HG03175 (cell line): ENCODE results near the gene SNAPC2.
"Not testable (repeated sequence)": the region's sequence is repeated elsewhere in the genome, so short reads cannot be mapped to it uniquely, and the experiment has no call there.

Source experiments
- ATAC-seq: cut with Tn5 transposase; IDR thresholded peaks from one replicate; pipeline ENCODE4 v1.9.1; 2021; ENCODE audit warnings: mild to moderate bottlenecking, moderate library complexity; ENCODE audit not compliant: unreplicated experiment

Gene SNAPC2

DNA sequence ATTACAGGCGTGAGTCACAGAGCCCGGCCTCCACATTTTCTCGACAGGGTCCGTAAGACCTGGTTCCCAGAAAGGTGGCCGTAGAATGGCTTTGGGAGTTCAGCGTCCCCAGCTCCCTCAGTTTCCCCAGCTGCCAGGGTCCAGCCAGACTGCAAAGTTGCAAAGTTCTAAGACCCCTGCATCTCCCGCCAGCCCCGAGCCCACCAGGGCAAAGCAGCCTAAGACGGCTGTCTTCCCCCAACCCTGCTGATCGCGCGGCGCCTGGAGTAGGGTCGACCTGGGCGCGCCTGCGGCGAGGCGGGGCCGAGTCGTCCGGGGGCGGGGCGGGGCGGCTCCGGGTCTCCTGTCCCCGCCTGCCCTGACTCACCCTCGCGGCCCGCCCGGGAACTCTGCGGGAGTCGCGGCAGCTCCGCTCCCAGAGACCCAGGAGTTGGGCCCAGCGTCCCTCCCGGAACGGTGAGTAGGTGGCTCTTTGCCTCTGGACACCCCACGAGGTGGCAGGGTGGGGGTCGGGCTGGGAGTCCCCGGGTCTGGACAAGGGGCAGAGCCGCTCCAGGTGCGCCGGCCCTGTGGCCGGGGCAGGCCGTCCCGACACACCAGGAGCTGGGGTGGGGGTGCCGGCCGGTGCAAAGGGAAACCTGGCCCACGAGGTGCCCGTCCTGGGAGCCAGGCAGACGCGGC is 31.9 kb upstream of the SNAPC2 start, which contains the start of gene LRRC8E:
Gene LRRC8E (plus strand): TSS at position 366 of the 681 bp plus-strand sequence. CDS start 7,094 bp downstream, outside the sequence.
- no peak for ATAC-seq

DNA sequence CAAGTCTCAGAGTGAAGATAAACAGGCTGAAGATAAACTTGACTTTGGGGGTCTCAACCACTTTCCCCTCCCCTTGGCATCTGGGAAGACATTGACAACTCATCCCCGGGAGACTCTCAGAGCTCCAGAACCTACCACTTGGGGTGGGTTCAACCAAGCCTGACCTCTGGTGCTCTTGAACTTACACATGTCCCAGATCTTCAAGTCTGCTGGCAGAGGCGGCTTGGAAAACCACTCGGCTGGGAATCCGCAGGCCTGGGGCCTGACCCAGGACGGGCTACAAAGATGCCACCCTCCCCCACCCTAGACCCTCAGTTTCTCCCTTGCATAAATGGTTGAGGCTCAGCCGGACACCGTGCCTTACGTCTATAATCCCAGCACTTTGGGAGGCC is 31.3 kb upstream of the SNAPC2 start:
- no peak for ATAC-seq

DNA sequence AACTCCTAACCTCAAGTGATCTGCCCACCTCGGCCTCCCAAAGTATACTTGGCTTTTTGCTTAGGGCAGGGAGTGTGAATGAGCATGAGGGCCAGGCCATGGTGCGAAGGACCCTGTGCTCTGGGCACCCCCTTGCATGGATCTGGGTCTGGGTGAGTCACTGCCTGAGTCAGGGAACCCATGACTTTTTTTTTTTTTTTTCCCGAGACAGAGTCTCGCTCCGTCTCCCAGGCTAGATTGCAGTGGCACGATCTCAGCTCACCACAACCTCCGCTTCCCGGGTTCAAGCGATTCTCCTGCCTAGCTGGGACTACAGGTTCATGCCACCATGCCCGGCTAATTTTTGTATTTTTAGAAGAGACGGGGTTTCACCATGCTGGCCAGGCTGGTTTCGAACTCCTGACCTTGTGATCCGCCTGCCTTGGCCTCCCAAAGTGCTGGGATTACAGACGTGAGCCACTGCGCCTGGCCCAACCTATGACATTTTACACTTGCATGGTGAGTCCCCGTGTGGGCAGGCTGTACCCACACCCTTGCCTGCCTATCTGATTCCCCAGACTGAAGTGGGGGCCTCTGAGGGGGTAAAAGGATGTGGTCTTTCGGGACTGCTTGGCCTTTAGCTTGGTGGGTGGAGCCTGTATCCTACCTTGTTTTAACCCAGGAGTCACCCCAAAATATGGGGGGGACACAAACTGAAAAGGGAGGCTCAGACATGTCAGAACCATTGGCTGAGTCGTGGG is 26.6 kb upstream of the SNAPC2 start:
- not testable (repeated sequence) for ATAC-seq

DNA sequence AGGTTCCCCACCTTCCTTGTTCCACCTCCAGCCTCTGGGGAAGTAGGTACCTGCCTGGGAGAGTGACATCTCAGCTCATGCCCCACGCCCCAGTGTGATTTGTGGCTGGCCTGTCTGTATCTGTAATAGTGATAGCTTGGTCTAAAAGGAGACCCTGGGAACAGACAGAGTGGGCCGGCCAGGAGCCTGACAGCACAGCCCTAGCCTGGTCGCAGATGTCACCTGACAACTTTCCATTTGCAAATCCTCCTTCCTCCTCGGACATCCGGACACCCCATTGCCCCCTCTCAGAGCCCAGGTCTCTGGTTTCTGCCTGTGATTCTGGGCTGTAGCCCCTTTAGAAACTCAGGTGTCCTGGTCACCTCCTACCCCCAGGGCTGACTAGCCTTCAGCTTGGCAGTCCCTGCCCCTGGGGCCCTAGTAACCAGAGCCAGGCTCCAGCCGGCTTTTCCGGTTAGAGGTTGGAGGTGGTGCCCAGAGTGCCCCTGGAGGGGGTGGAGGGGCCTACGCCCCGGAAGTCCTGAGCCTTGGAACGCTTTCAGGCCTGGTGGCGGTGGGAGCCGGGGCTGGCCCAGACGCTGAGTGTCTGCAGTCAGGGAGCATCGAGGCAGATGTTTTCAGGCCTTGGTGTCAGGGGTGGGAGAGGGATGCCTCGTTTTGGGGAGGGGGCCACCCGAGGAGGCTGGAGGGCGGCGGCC is 25.4 kb upstream of the SNAPC2 start:
- ATAC-seq = no peak

DNA sequence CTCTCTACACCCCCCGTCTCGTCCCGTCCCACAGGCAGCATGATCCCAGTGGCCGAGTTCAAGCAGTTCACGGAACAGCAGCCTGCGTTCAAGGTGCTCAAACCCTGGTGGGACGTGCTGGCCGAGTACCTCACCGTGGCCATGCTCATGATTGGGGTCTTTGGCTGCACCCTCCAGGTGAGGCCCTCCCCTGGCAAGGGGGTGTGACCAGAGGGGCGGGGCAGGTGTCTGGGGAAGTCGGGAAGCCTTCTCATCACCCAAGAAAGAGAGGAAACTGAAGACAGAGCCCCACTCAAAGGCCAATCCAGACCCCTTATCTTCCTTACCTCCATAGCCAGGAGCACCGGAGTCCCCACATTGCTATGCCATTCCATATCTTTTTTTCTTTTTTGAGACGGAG is 24.6 kb upstream of the SNAPC2 start:
- ATAC-seq = no peak

DNA sequence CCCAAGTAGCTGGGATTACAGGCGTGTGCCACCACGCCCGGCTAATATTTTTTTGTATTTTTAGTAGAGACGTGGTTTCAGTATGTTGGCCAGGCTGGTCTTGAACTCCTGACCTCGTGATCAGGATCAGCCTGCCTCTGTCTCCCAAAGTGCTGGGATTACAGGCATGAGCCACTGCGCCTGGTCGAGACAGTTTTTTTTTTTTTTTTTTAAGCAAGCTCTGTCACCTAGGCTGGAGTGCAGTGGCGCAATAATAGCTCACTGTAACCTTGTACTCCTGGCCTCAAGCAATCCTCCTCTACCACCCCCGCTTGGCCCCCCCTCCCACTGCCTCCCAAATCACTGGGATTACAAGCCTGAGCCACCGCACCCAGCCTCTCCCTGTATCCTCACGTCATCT is 22.8 kb upstream of the SNAPC2 start:
- ATAC-seq = no peak

DNA sequence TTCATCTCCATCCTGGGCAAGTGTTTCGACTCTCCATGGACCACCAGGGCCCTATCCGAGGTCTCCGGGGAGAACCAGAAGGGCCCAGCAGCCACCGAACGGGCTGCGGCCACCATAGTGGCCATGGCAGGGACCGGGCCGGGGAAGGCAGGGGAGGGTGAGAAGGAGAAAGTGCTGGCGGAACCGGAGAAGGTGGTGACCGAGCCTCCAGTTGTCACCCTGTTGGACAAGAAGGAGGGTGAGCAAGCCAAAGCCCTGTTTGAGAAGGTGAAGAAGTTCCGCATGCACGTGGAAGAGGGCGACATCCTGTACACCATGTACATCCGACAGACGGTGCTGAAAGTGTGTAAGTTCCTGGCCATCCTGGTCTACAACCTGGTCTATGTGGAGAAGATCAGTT is 21.2 kb upstream of the SNAPC2 start:
- no peak for ATAC-seq

DNA sequence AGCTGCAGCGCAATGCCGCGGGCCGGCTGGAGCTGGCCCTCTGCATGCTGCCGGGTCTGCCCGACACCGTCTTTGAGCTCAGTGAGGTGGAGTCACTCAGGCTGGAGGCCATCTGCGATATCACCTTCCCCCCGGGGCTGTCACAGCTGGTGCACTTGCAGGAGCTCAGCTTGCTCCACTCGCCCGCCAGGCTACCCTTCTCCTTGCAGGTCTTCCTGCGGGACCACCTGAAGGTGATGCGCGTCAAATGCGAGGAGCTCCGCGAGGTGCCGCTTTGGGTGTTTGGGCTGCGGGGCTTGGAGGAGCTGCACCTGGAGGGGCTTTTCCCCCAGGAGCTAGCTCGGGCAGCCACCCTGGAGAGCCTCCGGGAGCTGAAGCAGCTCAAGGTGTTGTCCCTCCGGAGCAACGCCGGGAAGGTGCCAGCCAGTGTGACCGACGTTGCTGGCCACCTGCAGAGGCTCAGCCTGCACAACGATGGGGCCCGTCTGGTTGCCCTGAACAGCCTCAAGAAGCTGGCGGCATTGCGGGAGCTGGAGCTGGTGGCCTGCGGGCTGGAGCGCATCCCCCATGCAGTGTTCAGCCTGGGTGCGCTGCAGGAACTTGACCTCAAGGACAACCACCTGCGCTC is 20.3 kb upstream of the SNAPC2 start:
- no peak for ATAC-seq

DNA sequence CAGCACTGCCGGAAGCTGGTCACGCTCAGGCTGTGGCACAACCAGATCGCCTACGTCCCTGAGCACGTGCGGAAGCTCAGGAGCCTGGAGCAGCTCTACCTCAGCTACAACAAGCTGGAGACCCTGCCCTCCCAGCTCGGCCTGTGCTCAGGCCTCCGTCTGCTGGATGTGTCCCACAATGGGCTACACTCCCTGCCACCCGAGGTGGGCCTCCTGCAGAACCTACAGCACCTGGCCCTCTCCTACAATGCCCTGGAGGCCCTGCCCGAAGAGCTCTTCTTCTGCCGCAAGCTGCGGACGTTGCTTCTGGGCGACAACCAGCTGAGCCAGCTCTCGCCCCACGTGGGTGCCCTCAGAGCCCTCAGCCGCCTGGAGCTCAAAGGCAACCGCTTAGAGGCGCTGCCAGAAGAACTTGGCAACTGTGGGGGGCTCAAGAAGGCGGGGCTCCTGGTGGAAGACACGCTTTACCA is 19.7 kb upstream of the SNAPC2 start:
- ATAC-seq = no peak

DNA sequence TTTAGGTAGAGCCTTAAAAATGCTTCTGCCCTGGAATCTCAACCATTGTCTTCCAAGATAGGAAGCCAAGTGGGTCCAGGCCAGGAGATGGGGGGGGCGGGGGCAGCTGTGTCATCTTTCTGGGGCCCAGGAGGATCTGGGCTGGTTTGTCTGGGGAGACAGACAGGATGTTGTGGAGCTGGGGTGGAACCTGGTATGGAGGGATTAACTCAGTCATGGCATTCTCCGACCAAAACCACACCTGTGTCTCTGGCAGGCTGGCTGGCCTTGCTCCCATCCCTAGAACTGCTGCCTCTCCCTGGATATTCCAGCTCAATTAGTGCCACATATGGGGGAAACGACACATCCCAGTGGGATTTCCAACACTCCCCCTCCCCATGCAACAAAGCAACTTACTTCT is 19.2 kb upstream of the SNAPC2 start:
- ATAC-seq = no peak

DNA sequence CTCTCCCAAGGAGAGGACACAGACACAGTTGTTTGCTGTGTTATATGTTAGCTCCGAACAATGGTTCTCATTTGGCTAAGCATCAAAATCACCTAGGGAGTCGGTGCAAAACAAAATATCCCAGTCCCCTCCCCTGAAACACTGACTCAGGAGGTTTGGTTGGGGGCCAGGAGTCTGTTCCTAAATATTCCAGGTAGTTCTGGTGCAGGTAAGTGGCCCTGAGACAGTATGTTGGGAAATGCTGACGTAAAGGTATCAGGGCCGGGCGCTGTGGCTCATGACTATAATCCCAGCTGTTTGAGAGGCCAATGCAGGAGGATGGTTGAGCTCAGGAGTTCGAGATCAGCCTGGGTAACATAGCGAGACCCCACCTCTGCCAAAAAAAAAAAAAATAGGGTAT is 18.8 kb upstream of the SNAPC2 start:
- ATAC-seq = no peak

DNA sequence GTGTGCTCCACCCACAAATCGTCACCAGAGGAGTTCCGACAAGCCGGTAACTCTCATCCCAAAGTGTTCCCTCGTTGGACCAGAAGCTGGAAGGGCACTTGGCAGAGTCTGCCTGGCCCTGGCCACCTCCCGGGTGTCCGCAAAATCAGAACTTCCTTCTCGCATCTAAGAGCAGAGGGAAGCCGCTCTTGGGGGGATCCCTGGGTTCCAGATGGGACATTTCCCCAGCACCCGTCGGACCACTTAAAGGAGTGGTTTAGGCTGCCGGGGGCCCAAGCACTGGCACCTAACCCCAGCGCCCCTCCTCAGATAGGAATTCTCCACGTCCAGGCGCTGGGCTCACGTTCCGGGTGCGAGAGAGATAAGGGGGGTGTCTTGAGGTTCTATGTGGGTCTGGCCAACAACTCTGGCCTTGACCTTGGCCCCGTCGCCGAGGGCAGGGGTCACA is 17.3 kb upstream of the SNAPC2 start:
- ATAC-seq = no peak

DNA sequence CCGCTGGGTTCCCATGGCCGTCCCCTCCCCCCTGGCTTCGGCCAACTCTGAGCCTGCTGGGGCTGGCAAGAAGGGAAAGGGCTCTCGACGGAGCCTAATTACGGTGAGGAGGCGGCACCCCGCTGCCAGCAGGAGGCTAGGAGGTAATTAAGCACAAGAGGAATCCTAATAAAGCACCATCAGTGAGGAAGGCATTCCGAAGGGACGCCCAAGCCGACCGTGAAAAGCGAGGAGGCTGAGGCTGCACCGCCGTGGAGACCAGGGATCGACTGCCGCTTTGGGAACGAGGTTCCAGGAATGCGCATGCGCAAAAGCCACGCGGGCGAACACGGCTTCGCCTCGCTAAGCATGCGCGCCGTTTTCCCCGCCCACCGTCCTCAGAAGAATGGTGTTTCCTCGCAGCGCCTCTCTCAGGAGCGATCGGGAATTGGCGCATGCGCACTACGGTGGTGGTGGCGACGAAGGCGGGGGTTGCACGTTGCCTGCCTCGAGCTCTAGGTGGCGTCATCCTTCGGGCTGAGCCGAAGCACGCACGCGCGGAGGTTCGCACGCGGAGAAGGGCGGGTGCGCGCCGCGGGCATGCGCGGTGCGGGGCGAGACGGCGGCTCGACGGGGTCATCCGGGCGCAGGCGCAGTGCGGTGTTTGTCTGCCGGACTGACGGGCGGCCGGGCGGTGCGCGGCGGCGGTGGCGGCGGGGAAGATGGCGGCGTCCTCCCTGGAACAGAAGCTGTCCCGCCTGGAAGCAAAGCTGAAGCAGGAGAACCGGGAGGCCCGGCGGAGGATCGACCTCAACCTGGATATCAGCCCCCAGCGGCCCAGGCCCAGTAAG is 16.7 kb upstream of the SNAPC2 start, which contains the start of gene MAP2K7:
Gene MAP2K7 (plus strand): TSS at position 634 of the 830 bp plus-strand sequence. CDS start 68 bp downstream, at position 702.
- ATAC-seq = peak; percentile 86

DNA sequence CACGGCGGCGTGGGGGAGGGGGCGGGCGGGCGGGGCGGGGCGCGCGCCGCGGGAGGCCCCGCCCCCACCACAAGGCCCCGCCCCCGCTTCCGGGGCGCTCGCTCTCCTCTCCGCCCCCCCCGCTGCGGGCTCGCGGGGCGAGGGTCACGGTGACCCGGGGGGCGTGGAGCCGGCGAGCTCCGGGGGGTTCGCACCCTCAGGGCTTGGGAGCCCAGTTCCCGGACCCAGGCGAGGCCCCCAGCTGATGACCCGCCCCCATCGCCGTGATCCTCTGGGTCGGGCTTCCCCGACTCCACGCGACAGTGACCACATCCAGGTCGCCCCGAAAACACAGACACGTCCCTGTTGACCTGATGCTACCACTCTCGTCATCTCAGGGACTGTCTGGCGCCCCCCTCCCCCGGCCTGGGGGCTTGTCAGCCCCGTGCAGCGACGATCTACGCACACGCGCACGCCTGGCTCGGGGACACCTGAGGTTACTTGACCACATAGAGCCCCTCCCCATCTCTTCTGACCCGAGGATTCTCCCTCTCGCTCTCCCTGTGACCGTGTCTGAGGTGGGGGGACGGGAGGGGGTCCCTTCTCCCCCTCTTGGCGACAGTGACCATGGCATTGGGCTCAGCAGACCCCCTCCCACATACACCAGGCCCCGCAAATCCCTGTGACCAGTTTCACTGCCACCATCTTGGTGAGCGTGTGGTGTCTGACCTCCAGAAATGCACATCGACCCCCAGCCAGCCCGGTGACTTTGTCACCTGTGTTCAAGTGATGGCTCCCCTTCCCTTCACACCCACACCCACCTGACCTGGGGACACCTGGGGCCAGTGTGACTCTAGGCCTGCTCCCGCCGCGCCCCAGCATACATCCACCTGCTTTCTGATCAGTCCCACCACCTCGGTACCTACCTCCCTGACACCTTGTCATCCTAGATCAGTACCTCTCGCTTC is 15.8 kb upstream of the SNAPC2 start:
- ATAC-seq = peak; percentile 28

DNA sequence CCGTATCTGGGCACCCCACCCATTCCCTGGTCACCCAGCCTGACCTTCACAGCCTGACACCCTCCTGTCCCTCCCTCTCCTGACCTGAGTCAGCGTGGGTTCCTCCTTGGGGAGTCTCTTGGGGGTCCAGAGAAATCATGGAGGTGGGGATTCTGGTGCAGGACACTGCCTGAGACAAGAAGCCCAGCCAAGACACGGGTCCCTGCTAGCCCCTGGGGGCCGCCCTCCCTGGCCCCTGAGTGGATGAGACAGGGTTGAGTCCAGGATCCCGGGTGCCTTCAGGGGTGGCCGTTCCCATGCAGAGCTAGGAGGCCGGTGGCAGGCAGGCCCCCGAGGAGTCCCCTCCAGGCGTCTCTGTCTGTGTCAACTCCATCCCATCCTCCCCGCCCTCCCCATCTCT is 14.9 kb upstream of the SNAPC2 start:
- no peak for ATAC-seq

DNA sequence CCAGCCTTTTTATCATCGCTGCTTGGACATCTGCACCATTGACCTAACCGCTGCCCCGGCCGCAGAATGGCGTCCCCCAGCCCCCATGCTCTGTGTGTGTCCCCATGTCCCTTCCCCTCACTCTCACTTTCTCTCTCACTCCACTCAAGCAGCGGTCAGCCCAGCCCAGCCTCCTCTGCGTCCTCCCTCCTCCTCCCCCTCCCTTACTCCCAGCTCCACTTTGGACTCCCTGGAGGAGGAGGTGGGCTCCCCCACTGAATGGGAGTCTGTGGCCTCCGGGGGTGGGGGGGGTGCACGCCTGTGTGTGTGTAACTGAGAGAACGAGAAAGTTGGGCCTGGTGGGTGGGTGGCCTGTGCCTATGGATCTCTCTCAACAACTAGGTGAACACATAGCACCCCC is 14.3 kb upstream of the SNAPC2 start:
- ATAC-seq = no peak

DNA sequence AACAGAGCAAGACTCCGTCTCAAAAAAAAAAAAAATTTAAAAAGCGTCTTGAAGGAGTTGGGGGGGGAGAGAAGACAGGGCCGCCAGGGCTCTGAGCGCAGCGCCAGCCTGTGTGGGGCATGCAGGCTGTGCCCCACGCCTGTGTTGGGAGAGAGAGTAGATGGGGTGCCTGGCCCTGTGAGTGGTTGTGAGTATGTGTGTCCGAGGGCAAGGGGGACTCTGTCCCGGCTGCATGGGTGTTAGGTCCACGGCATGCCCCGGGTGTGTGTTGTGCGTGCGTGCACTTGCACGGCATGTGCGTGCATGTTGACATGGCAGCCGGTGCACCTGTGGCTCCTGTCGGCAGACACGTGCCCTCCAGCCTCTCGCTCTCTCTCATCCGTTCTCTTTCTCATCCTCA is 13.0 kb upstream of the SNAPC2 start:
- no peak for ATAC-seq

DNA sequence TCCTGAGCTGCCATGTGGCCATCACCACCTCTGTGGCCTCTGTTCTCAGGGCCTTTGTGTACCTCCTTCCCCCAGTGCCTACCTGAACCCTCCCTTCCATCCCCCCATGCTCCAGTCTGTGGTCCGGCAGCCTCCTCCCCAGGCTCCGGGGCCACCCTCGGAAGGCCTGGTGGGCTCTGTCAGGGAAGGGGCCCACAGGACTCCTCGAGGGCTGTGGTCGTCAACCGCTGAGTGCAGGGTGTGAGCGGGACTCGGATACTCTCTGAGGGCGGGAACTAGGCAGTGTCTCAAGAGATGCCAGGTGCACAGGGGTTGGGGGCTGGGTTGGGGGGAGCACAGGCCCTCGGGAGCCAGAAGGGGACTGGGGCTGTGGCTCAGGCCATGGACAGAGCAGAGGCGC is 12.6 kb upstream of the SNAPC2 start:
- no peak for ATAC-seq

DNA sequence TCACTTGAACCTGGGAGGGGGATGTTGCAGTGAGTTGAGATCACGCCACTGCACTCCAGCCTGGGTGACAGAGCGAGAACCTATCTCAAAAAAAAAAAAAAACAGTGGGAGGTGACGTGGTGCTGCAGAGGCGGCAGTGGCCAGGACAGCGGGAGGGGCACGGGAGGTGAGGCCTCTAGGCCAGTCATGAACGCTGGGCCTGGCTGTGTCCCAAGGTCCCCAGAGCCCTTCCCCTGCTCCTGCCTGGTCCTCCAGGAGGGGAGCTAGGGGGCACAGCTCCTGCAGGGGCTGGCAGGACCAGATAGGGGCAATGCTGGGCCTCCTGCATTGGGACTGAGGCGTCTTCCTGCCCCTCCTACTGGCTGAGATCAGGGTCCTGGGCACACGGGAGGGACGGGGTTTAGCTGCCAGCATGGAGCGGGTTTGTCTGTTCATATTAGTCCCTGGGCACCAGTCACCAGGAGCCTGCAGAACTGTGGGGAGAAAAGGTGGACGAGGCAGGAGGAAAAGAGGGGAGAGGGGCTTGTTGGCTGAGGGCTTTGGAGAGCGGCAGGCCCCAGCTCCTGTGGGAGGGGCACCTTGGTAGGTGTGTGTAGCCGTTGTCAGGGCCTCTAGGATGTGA is 11.9 kb upstream of the SNAPC2 start:
- no peak for ATAC-seq
